HEK293 (cell line): ENCODE results near the gene CMYA5.

ENCODE experiments used
- CTCF ChIA-PET: fragments of 350-600 bp; formaldehyde crosslinking; extraction: SDS; loops from one replicate; lab custom pipeline; 2021; ENCODE audit warnings: antibody characterized with exemption; lab: Yijun Ruan, JAX
- POLR2A ChIA-PET: fragments of 300-600 bp; formaldehyde crosslinking; extraction: SDS; loops from one replicate; lab custom pipeline; 2020; ENCODE audit warnings: antibody characterized with exemption, inconsistent platforms; lab: Yijun Ruan, JAX
- H3K27ac ChIP-seq: fragments of 200-500 bp; sonication (Bioruptor generic); 2 replicates; pipeline ENCODE4 v1.5.1; 2014; ENCODE audit warnings: low read depth, low read length, control low read depth, inconsistent platforms; ENCODE audit errors: extremely low read depth
- H3K36me3 ChIP-seq, 2 experiments: fragments of 200-500 bp in 1 of 2; sonication (Bioruptor generic) in 1 of 2; 1 replicate in 1 of 2; 2 replicates in 1 of 2; pipeline ENCODE4 v1.5.1; 2014 to 2017; ENCODE audit warnings: inconsistent platforms in 2 of 2, low read length in 2 of 2; ENCODE audit not compliant: control insufficient read depth in 2 of 2, insufficient read depth in 1 of 2
- H3K4me1 ChIP-seq: fragments of 200-500 bp; sonication (Bioruptor generic); 2 replicates; pipeline ENCODE4 v1.5.1; 2014; ENCODE audit warnings: mild to moderate bottlenecking, low read length, inconsistent platforms; ENCODE audit not compliant: control insufficient read depth, insufficient read depth
- H3K4me3 ChIP-seq: 2 replicates; pipeline ENCODE4 v1.5.1; 2011; ENCODE audit warnings: low read depth, mild to moderate bottlenecking, control low read depth, low read length, moderate library complexity
- H3K9me3 ChIP-seq: fragments of 200-500 bp; sonication (Bioruptor generic); 2 replicates; pipeline ENCODE4 v1.5.1; 2014; ENCODE audit warnings: low read depth, low read length, inconsistent platforms; ENCODE audit not compliant: control insufficient read depth, insufficient read depth
- FEZF1 ChIP-seq: fragments of 450-650 bp; formaldehyde crosslinking; IDR thresholded peaks from 2 replicates; pipeline ENCODE4 v1.5.1; 2016; ENCODE audit warnings: missing biosample characterization, missing genetic modification characterization
- GFI1B ChIP-seq: fragments of 450-650 bp; formaldehyde crosslinking; IDR thresholded peaks from 2 replicates; pipeline ENCODE4 v1.5.1; 2016; ENCODE audit warnings: missing biosample characterization, missing genetic modification characterization
- GLIS2 ChIP-seq: fragments of 450-650 bp; formaldehyde crosslinking; IDR thresholded peaks from 2 replicates; pipeline ENCODE4 v1.5.1; 2016; ENCODE audit warnings: missing biosample characterization, missing genetic modification characterization
- ZBTB17 ChIP-seq: fragments of 450-650 bp; formaldehyde crosslinking; IDR thresholded peaks from 2 replicates; pipeline ENCODE4 v1.5.1; 2016; ENCODE audit warnings: missing biosample characterization, missing genetic modification characterization
- ZBTB20 ChIP-seq: fragments of 450-650 bp; formaldehyde crosslinking; IDR thresholded peaks from 2 replicates; pipeline ENCODE4 v1.5.1; 2016; ENCODE audit warnings: missing biosample characterization, missing genetic modification characterization
- ZBTB8A ChIP-seq: fragments of 450-650 bp; formaldehyde crosslinking; IDR thresholded peaks from 2 replicates; pipeline ENCODE4 v1.5.1; 2016; ENCODE audit warnings: missing biosample characterization, missing genetic modification characterization
- ZFP69B ChIP-seq: fragments of 450-650 bp; formaldehyde crosslinking; IDR thresholded peaks from 2 replicates; pipeline ENCODE4 v1.5.1; 2016; ENCODE audit warnings: missing biosample characterization, missing genetic modification characterization
- ZIC2 ChIP-seq: fragments of 450-650 bp; formaldehyde crosslinking; IDR thresholded peaks from 2 replicates; pipeline ENCODE4 v1.5.1; 2016; ENCODE audit warnings: missing biosample characterization, missing genetic modification characterization
- ZNF132 ChIP-seq: fragments of 450-650 bp; formaldehyde crosslinking; IDR thresholded peaks from 2 replicates; pipeline ENCODE4 v1.5.1; 2017; ENCODE audit warnings: missing biosample characterization, missing genetic modification characterization, borderline replicate concordance
- ZNF157 ChIP-seq: fragments of 450-650 bp; formaldehyde crosslinking; IDR thresholded peaks from 2 replicates; pipeline ENCODE4 v1.5.1; 2016; ENCODE audit warnings: missing biosample characterization, missing genetic modification characterization
- ZNF175 ChIP-seq: fragments of 450-650 bp; formaldehyde crosslinking; IDR thresholded peaks from 2 replicates; pipeline ENCODE4 v1.5.1; 2016; ENCODE audit warnings: missing biosample characterization, missing genetic modification characterization
- ZNF24 ChIP-seq: fragments of 450-650 bp; formaldehyde crosslinking; IDR thresholded peaks from 2 replicates; pipeline ENCODE4 v1.5.1; 2016; ENCODE audit warnings: missing biosample characterization, missing genetic modification characterization
- ZNF324 ChIP-seq: fragments of 450-650 bp; formaldehyde crosslinking; IDR thresholded peaks from 2 replicates; pipeline ENCODE4 v1.5.1; 2016; ENCODE audit warnings: missing biosample characterization, missing genetic modification characterization
- ZNF366 ChIP-seq: fragments of 450-650 bp; formaldehyde crosslinking; conservative IDR thresholded peaks from 2 replicates; pipeline ENCODE4 v1.5.1; 2016; ENCODE audit warnings: missing biosample characterization, missing genetic modification characterization
- ZNF404 ChIP-seq: fragments of 450-650 bp; formaldehyde crosslinking; IDR thresholded peaks from 2 replicates; pipeline ENCODE4 v1.5.1; 2017; ENCODE audit warnings: missing biosample characterization, missing genetic modification characterization
- ZNF416 ChIP-seq: fragments of 450-650 bp; formaldehyde crosslinking; IDR thresholded peaks from 2 replicates; pipeline ENCODE4 v1.5.1; 2016; ENCODE audit warnings: missing biosample characterization, missing genetic modification characterization
- ZNF558 ChIP-seq: fragments of 450-650 bp; formaldehyde crosslinking; IDR thresholded peaks from 2 replicates; pipeline ENCODE4 v1.5.1; 2016; ENCODE audit warnings: missing biosample characterization, missing genetic modification characterization
- ZNF660 ChIP-seq: fragments of 450-650 bp; IDR thresholded peaks from 2 replicates; pipeline ENCODE4 v1.5.1; 2018; ENCODE audit warnings: missing biosample characterization, mild to moderate bottlenecking, missing genetic modification characterization
- ZNF692 ChIP-seq: fragments of 450-650 bp; formaldehyde crosslinking; IDR thresholded peaks from 2 replicates; pipeline ENCODE4 v1.5.1; 2016; ENCODE audit warnings: missing biosample characterization, missing genetic modification characterization
- TF ChIP-seq, protein P1 (sequence below): fragments of 450-650 bp; formaldehyde crosslinking; IDR thresholded peaks from 2 replicates; pipeline ENCODE4 v1.5.1; 2016; ENCODE audit warnings: missing biosample characterization, missing genetic modification characterization
- TF ChIP-seq, protein P2 (sequence below): fragments of 450-650 bp; formaldehyde crosslinking; IDR thresholded peaks from 2 replicates; pipeline ENCODE4 v1.5.1; 2016; ENCODE audit warnings: missing biosample characterization, missing genetic modification characterization, low read depth

CMYA5 gene

GRCh38 chr5:79771387-79771786 lies 81.8 kb downstream of the CMYA5 start (continued):
- TF ChIP-seq ZNF416 (tag by site-specific recombination) (no peak), ZNF660 (tag by site-specific recombination) (peak; percentile 91), ZNF558 (tag by site-specific recombination) (peak; percentile 66; the same call in 1 of the 2 replicates), ZBTB17 (tag by site-specific recombination) (peak; percentile 46; the same call in 1 of the 2 replicates), ZNF24 (tag by site-specific recombination) (peak; percentile 69; the same call in 1 of the 2 replicates), FEZF1 (no peak), GLIS2 (tag by site-specific recombination) (no peak), ZNF366 (tag by site-specific recombination) (peak; percentile 83), ZBTB8A (tag by site-specific recombination) (no peak), ZNF132 (tag by site-specific recombination) (no peak), ZNF157 (tag by site-specific recombination) (no peak), ZNF692 (tag by site-specific recombination) (peak; percentile 36; the same call in 1 of the 2 replicates), ZNF324 (peak; percentile 90), GFI1B (tag by site-specific recombination) (peak; percentile 98)
- TF ChIP-seq, protein P1, sequence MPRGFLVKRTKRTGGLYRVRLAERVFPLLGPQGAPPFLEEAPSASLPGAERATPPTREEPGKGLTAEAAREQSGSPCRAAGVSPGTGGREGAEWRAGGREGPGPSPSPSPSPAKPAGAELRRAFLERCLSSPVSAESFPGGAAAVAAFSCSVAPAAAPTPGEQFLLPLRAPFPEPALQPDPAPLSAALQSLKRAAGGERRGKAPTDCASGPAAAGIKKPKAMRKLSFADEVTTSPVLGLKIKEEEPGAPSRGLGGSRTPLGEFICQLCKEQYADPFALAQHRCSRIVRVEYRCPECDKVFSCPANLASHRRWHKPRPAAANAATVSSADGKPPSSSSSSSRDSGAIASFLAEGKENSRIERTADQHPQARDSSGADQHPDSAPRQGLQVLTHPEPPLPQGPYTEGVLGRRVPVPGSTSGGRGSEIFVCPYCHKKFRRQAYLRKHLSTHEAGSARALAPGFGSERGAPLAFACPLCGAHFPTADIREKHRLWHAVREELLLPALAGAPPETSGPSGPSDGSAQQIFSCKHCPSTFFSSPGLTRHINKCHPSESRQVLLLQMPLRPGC (tag by site-specific recombination), result 0 out of 2 replicates have a peak, but pooled peaks have one; percentile 23
- TF ChIP-seq, protein P2, sequence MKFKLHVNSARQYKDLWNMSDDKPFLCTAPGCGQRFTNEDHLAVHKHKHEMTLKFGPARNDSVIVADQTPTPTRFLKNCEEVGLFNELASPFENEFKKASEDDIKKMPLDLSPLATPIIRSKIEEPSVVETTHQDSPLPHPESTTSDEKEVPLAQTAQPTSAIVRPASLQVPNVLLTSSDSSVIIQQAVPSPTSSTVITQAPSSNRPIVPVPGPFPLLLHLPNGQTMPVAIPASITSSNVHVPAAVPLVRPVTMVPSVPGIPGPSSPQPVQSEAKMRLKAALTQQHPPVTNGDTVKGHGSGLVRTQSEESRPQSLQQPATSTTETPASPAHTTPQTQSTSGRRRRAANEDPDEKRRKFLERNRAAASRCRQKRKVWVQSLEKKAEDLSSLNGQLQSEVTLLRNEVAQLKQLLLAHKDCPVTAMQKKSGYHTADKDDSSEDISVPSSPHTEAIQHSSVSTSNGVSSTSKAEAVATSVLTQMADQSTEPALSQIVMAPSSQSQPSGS (tag by site-specific recombination), result peak; percentile 90
- TF ChIP-seq, all 188 proteins: peak for 26

GRCh38 chr5:79772651-79773050 lies 83.0 kb downstream of the CMYA5 start:
- no peak for TF ChIP-seq ZNF175 (tag by site-specific recombination)
- no peaks in the 10 kb centered on the region for H3K9me3 ChIP-seq
- H3K4me3 ChIP-seq, result no peak overlapping the region
- H3K4me1 ChIP-seq, result no peaks in the 10 kb centered on the region
- H3K27ac ChIP-seq, result no peak overlapping the region
- POLR2A ChIA-PET, result no interaction called here
- H3K36me3 ChIP-seq, result no peaks in the 10 kb centered on the region
- CTCF ChIA-PET, result no interaction called here

DNA sequence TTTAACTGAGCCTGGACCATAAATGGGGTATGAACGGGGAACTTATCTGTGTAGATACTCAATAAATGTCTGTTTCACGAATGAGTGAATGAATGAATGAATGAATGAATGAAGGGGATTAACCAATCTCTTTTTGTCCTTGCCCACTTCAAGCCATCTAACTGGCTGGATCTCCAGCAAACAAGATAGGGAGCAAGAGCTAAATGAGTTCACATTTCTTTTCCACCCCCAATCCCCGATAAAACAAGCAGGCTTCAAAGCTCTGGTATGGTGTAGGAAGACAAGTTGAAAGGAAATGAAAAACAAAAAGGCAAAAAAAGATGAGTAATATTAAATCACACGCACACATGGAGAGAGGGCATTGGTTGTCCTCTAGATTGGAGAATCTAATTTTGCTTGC lies 84.0 kb downstream of the CMYA5 start:
- ChIA-PET CTCF (interaction anchor here (0.5 to 1.9 kb wide), 4 partner anchors 71 to 635 kb away, joined by 3 to 8 read pairs (median 5); no protein-coding TSS in a partner anchor), POLR2A (no interaction called here)
- H3K4me3 ChIP-seq, result no peak overlapping the region
- no peak for TF ChIP-seq ZNF404 (tag by site-specific recombination)
- TF ChIP-seq ZNF157 (tag by site-specific recombination), result no peak
- no peak for TF ChIP-seq ZIC2 (tag by site-specific recombination)
- no peak for TF ChIP-seq ZFP69B (tag by site-specific recombination)
- TF ChIP-seq ZBTB20 (tag by site-specific recombination), result no peak
- H3K36me3 ChIP-seq, result no peaks in the 10 kb centered on the region
- H3K9me3 ChIP-seq, result no peaks in the 10 kb centered on the region
- no peaks in the 10 kb centered on the region for H3K4me1 ChIP-seq
- no peak overlapping the region for H3K27ac ChIP-seq
